Colonic mucosa (tissue), 4 donors: ENCODE measurements around the gene FBXL15. TPM values are rescaled to one million over a fixed set of nuclear protein-coding genes. Genes with fewer than 3 reads are reported as not detected.

Source experiments
- DNase-seq: peaks from one replicate; pipeline ENCODE4 v3.0.0-alpha.2; 2020
- H3K27ac ChIP-seq: fragments of 200-600 bp; one replicate; pipeline ENCODE4 v1.8.0; 2021
- H3K27me3 ChIP-seq: fragments of 200-600 bp; one replicate; pipeline ENCODE4 v1.8.0; 2021
- H3K36me3 ChIP-seq: fragments of 200-600 bp; one replicate; pipeline ENCODE4 v1.8.0; 2021
- H3K4me1 ChIP-seq: fragments of 200-600 bp; one replicate; pipeline ENCODE4 v1.8.0; 2021; ENCODE audit warnings: mild to moderate bottlenecking
- H3K4me3 ChIP-seq: fragments of 200-600 bp; one replicate; pipeline ENCODE4 v1.8.0; 2021
- H3K9ac ChIP-seq, 2 donors: one replicate each; pipeline ENCODE4 v1.7.0; 2013; ENCODE audit warnings: control low read depth in 2 of 2, low read depth in 2 of 2, low read length in 2 of 2
- H3K9me3 ChIP-seq: fragments of 200-600 bp; one replicate; pipeline ENCODE4 v1.8.0; 2021
- intact Hi-C: fragments of 100-400 bp; cut with DNase I; formaldehyde crosslinking; loops from one replicate; pipeline ENCODE4 v1.14.1; 2022
- microRNA-seq: library from miRNA; unstranded; fragments of <30 nt; microRNA quantifications from one replicate; pipeline ENCODE4, GENCODE V29; 2019
- total RNA-seq, 2 donors: library from RNA; stranded (reverse); fragmentation: NEBNext Ultra II Directional in 1 of 2; extraction: Animal tissue kit (Norgen Biotek cat#: 25700) in 1 of 2; gene quantifications; one replicate each; pipeline ENCODE4 v1.2.1, GENCODE V29; 2021
- TF ChIP-seq, protein P1 (sequence below): fragments of 200-600 bp; IDR thresholded peaks from one replicate; pipeline ENCODE4 v1.8.0; 2022; ENCODE audit warnings: antibody characterized with exemption, mild to moderate bottlenecking
- donor health status: healthy.
- donor health status: DM: no; HTN: no; CAD: no.
- donor health status: DM: no; HTN: no; CAD: no.

FBXL15 gene
- total RNA-seq, 2 donors from 2014 or later = 23.7 to 37.3 TPM

DNA sequence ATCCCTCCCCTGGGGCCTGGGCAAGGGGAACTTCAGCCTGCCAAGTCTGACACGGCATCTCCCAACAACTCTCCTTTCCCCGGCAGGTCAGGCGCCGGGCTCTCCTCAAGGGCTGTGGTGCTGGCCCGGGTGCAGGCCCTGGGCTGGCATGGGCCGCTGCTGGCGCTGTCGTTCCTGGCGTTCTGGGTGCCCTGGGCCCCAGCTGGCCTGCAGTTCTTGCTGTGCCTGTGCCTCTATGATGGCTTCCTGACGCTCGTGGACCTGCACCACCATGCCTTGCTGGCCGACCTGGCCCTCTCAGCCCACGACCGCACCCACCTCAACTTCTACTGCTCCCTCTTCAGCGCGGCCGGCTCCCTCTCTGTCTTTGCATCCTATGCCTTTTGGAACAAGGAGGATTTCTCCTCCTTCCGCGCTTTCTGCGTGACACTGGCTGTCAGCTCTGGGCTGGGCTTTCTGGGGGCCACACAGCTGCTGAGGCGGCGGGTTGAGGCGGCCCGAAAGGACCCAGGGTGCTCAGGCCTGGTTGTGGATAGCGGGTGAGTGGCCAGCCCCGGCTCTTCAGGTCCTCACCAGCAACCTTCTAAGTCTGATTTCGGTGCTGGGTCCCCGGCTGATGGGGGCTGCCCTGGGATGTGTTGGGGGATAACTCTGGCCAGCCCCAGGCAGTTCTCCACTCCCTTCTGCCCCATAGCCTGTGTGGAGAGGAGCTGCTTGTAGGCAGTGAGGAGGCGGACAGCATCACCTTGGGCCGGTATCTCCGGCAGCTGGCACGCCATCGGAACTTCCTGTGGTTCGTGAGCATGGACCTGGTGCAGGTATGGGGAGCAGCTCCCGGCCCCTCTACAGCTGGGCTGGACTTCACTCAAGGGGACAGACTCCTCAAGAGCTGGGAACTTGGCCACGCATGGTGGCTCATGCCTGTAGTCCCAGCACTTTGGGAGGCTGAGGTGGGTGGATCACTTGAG is 50.2 kb downstream of the FBXL15 start:
- Histone ChIP-seq H3K27me3 (no peaks in the 10 kb centered on the region), H3K36me3 (no peaks in the 10 kb centered on the region), H3K4me3 (no peak overlapping the region), H3K9ac (no peak overlapping the region), H3K4me1 (no peaks in the 10 kb centered on the region), H3K9me3 (no peaks in the 10 kb centered on the region), H3K27ac (no peak overlapping the region)
- DNase-seq = no peak
- TF ChIP-seq, protein P1, sequence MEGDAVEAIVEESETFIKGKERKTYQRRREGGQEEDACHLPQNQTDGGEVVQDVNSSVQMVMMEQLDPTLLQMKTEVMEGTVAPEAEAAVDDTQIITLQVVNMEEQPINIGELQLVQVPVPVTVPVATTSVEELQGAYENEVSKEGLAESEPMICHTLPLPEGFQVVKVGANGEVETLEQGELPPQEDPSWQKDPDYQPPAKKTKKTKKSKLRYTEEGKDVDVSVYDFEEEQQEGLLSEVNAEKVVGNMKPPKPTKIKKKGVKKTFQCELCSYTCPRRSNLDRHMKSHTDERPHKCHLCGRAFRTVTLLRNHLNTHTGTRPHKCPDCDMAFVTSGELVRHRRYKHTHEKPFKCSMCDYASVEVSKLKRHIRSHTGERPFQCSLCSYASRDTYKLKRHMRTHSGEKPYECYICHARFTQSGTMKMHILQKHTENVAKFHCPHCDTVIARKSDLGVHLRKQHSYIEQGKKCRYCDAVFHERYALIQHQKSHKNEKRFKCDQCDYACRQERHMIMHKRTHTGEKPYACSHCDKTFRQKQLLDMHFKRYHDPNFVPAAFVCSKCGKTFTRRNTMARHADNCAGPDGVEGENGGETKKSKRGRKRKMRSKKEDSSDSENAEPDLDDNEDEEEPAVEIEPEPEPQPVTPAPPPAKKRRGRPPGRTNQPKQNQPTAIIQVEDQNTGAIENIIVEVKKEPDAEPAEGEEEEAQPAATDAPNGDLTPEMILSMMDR = no peak
- intact Hi-C loops = no loop called here

Small RNAs within 50 kb of the gene (microRNA-seq; reads per million reads assigned to microRNA genes)
- gene MIR146B = 3,620 reads per million, percentile 88 among the genes with 10 or more reads in this experiment

Other genes starting within 250 kb of the FBXL15 start
- under 1 TPM in 1 of 2 donors, not detected in 1; 0.24 TPM for gene ELOVL3, start 194.5 kb upstream of the FBXL15 start, total RNA-seq
- not detected for gene PITX3, start 179.3 kb upstream of the FBXL15 start, total RNA-seq
- 10 to 100 TPM; 59.8 to 73.4 TPM for gene GBF1, start 175.3 kb upstream of the FBXL15 start, total RNA-seq
- gene NFKB2, start 25.1 kb upstream of the FBXL15 start, total RNA-seq = 10 to 100 TPM; 29.3 to 44.5 TPM
- 10 to 100 TPM in 1 of 2 donors, 1 to 10 TPM in 1; 4.2 to 22.5 TPM for gene PSD, start 2.1 kb upstream of the FBXL15 start, total RNA-seq
- gene CUEDC2, start 11.7 kb downstream of the FBXL15 start, total RNA-seq = 10 to 100 TPM; 30.2 to 32.1 TPM
- 1 to 10 TPM; 2.8 to 4.8 TPM for gene C10orf95, start 30.7 kb downstream of the FBXL15 start, total RNA-seq
- 10 to 100 TPM; 76.4 to 88.8 TPM for gene ACTR1A, start 81.9 kb downstream of the FBXL15 start, total RNA-seq
- gene SUFU, start 83.1 kb downstream of the FBXL15 start, total RNA-seq = 1 to 10 TPM; 7.6 to 8.6 TPM
- gene TRIM8, start 223.6 kb downstream of the FBXL15 start, total RNA-seq = 10 to 100 TPM; 64.9 to 79.6 TPM